HG03060 (cell line): ENCODE data around the gene DLGAP4.
"Not testable (repeated sequence)": the region's sequence is repeated elsewhere in the genome, so short reads cannot be mapped to it uniquely, and the experiment has no call there.

ENCODE experiments used
- ATAC-seq: cut with Tn5 transposase; IDR thresholded peaks from one replicate; pipeline ENCODE4 v1.9.1; 2021; ENCODE audit warnings: low read depth, moderate number of reproducible peaks; ENCODE audit not compliant: unreplicated experiment

Gene DLGAP4

GRCh38 chr20:36547186-36548005, 241.3 kb downstream of the DLGAP4 start:
- no peak for ATAC-seq

- ATAC-seq: no peak
Observed at GRCh38 chr20:36548006-36548315, 241.8 kb downstream of the DLGAP4 start.

- ATAC-seq: no peak
Observed at GRCh38 chr20:36548704-36549627, 242.8 kb downstream of the DLGAP4 start.

GRCh38 chr20:36549628-36549941, 243.4 kb downstream of the DLGAP4 start:
- no peak for ATAC-seq

GRCh38 chr20:36549942-36550789, 244.0 kb downstream of the DLGAP4 start:
- no peak for ATAC-seq

GRCh38 chr20:36550790-36551299, 244.7 kb downstream of the DLGAP4 start:
- no peak for ATAC-seq

GRCh38 chr20:36555248-36555647, 249.1 kb downstream of the DLGAP4 start:
- ATAC-seq: no peak

GRCh38 chr20:36562724-36563123, 256.6 kb downstream of the DLGAP4 start:
- no peak for ATAC-seq

- no peak for ATAC-seq
Observed at GRCh38 chr20:36563374-36563773, 257.2 kb downstream of the DLGAP4 start.

GRCh38 chr20:36564078-36564725, 258.1 kb downstream of the DLGAP4 start:
- ATAC-seq: not testable (repeated sequence)

- not testable (repeated sequence) for ATAC-seq
Observed at GRCh38 chr20:36564726-36565121, 258.6 kb downstream of the DLGAP4 start.

GRCh38 chr20:36565520-36565919, 259.4 kb downstream of the DLGAP4 start:
- no peak for ATAC-seq

GRCh38 chr20:36569847-36570429, 263.8 kb downstream of the DLGAP4 start:
- no peak for ATAC-seq

- ATAC-seq: no peak
Observed at GRCh38 chr20:36571564-36572504, 265.7 kb downstream of the DLGAP4 start.

GRCh38 chr20:36572701-36573102, 266.6 kb downstream of the DLGAP4 start:
- peak; percentile 20 for ATAC-seq

- peak; percentile 32 for ATAC-seq
Observed at GRCh38 chr20:36573103-36573797, 267.1 kb downstream of the DLGAP4 start, which contains the start of gene TGIF2. Gene TGIF2 (plus strand): TSS chr20:36573597. CDS start chr20:36578775, 5,178 bp downstream.

- no peak for ATAC-seq
Observed at GRCh38 chr20:36573798-36574365, 267.7 kb downstream of the DLGAP4 start.
